NCI-H1048 (cell line): ENCODE data around the gene DNAJB2.
A peak's percentile ranks its signal among the peaks of the same experiment; 100 is the strongest.
"Not testable (repeated sequence)": the region's sequence is repeated elsewhere in the genome, so short reads cannot be mapped to it uniquely, and the experiment has no call there.

ENCODE experiments used
- DNase-seq: peaks from one replicate; lab custom pipeline; 2025; lab: John Stamatoyannopoulos, UW

Gene DNAJB2

DNA sequence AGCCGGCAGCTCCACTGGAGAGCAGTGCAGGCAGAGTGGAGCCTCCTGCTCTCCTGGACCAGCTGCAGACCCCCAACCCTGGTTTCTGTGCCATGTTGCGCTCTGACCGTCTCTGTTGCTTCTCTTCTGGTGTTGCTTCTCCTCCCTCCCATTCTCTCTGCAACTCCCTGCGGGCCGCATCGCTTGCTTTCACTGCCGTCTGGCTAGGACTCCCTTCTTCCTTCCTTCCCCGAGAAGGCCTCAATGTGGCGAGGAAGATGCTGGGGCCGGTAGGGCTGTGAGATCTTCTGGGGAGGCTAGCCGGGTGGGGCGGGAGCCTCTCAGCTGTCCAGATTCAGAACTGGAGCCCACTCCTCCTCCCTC lies 6.2 kb downstream of the DNAJB2 start:
- DNase-seq, result no peak

- no peak for DNase-seq
Measured at GRCh38 chr2:219285894-219286425, 6.8 kb downstream of the DNAJB2 start.

- no peak for DNase-seq
Measured at GRCh38 chr2:219286436-219287115, 7.4 kb downstream of the DNAJB2 start.

- DNase-seq, result not testable (repeated sequence)
Measured at GRCh38 chr2:219287116-219287440, 7.9 kb downstream of the DNAJB2 start.

GRCh38 chr2:219287580-219288265 lies 8.6 kb downstream of the DNAJB2 start:
- no peak for DNase-seq

DNA sequence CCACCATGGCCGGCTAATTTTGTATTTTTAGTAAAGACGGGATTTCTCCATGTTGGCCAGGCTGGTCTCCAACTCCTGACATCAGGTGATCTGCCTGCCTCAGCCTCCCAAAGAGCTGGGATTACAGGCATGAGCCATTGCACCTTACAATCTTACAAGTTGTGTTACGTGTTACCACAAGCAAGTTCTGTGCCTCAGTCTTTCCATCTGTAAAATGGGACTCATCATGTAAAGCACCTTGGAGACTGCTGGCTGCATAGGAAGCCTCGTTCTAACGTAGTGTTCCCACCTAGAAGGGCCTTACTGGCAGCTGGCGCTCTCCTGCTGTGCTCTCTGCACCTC lies 10.0 kb downstream of the DNAJB2 start:
- DNase-seq, result no peak

- no peak for DNase-seq
Measured at GRCh38 chr2:219289537-219290361, 10.6 kb downstream of the DNAJB2 start.

DNA sequence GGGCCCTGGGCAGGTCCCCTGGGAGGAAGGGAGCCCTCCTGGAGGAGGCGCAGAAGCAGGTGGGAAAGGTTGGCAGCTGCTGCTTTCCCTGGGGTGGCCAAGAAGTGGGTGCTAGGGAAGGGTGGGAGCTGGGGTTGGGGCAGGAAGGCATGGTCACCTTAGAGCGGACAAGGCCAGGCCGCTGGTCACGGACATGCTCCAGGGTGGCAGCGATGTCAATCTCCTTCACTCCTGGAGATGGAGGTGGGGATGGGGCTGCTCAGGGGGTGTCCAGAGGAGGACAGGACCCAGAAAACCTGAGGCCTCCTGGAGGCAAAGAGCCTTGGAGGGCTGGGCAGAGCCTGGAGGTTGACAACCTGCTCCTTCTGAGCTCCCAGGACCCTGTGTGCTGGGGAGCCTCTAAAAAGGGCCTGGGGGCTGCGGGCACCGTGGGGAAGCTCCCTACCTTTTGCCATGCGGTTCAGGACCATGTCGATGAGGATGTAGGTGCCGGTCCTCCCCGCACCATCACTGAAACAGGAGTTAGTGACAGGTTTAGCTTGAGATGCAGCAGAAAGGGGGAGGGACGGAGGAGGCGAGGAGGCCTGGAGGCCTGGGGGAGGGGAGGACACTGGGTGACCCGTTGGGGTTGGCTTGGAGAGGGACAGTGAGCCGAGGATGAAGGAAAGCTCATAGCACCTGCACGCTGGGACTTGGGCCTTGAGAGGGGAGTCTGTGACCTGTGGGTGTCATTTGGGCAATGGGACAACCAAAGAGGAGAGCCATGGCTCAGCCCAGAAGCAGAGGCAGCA lies 11.4 kb downstream of the DNAJB2 start:
- no peak for DNase-seq

DNA sequence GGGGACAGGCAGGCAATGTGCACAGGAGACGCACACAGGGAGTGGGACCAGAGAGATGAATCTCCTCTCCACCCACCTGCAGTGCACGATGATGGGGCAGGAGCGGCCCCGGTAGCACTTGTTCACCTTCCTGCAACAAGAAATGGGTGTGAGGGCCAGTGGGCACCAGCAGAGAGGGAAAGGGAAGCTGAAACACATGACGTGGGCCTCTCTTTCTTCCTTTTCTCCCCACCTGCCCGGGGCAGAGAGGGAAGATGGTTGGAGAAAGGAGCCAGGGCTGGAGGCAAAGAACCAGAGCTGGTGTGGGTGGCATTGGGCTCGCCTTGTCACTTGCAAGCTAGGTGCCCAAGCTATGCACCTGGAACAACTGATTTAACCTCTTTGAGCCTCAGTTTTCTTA lies 12.2 kb downstream of the DNAJB2 start:
- no peak for DNase-seq

DNA sequence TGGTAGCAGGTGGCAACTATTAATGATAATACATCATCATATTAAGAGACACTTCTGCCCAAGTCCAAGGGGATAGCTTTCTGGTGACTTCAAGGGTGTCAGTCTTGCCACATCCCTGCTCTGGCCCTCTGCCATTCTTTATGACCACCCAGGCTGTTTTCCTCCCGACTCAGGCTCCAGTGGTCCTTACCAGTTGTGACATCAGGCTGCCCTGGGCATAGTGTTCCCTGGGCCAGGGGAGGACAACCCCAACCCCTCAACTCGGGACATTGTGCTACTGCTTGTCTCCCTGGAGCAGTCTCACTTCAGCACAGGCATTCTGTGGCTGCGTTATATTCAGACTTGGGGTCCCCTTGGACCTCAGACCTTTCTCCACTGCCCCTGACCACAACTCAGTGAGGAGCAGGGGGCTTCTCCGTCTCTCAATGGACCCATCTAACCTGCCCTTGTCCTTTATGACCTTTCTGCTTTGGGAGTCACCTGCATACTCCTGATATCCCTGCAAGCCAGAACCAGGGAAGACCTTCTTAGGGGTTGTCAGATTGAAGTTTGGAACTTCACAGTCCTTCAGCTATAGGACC lies 12.8 kb downstream of the DNAJB2 start:
- no peak for DNase-seq

DNA sequence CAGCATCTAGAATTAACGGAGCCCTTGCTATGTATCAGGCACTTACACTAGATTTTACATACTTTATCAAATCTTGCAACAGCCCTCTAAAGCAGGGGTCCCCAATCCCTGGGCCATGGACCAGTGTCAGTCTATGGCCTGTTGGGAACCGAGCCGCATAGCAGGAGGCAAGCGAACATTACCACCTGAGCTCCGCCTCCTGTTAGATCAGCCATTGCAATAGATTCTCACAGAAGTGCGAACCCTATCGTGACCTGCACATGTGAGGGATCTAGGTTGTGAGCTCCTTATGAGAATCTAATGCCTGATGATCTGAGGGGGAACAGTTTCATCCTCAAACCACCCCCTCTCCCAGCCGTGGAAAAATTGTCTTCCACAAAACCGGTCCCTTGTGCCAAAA lies 13.4 kb downstream of the DNAJB2 start:
- DNase-seq, result no peak

GRCh38 chr2:219293736-219294231 lies 14.6 kb downstream of the DNAJB2 start:
- no peak for DNase-seq

DNA sequence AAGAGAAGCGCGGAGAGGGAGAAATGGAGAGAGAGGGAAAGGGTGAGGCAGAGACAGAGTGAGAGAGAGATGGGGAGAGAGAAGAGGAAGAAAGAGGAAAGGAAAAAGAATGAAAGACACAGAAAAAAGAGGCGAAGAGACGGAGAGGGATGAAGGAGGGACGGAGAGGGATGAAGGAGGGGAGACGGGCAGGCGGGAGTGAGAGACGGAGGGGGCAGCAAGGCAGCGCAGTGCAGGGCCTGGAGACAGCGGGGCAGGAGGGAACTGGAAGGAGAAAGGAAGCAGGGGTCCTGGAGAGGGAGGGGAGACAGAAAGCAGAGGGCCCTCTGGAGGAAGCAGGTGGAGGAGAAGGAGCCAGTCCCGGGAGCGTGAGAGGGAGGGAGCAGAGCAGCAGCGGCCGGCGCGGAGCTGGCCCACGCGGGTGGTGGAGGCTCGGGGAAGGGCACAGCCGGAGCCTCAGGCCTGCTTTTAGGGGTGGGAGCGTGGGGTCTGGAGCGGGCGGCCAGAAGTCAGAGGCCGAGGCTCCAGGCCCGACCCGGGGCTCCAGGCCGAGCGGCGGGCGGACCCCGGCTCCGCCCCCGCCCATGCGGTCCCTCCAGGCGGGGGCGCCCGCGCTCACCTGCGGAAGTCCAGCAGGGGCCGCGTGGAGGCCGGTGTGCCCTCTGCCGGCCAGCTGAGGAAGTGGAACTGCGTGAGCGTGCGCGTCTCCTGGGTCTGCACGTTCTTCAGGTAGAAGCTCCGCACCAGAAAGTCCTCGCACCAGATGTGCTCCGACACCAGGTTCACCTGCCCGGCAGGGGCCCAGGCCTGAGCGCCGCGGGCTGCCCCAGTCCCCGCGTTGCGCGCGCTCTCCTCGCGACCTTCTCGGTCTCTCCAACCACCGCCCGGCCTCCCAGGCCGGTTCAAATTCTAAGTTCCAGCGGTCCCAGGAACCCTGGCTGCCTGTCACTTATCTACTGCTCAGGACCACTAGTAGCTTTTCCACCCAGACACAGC lies 15.5 kb downstream of the DNAJB2 start:
- DNase-seq, result peak; percentile 56

DNA sequence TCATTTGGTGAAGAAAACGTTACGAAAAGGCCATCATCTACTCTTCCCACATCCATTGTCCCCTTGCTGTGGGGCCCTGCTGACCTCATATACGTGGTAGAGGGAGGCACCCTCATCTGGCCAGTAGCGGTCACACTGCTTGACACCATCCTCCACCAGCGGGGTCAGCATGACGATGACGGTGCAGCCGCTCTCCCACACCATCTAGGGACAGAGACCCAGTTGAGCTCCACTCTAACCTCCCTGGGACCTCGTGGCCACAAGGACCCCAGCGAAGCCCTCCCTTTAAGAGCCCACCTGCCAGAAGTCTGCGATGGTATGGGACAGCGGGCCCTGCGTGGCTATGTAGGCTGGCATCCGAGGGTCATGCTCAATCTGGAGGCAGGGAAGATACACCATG lies 17.0 kb downstream of the DNAJB2 start:
- no peak for DNase-seq

DNA sequence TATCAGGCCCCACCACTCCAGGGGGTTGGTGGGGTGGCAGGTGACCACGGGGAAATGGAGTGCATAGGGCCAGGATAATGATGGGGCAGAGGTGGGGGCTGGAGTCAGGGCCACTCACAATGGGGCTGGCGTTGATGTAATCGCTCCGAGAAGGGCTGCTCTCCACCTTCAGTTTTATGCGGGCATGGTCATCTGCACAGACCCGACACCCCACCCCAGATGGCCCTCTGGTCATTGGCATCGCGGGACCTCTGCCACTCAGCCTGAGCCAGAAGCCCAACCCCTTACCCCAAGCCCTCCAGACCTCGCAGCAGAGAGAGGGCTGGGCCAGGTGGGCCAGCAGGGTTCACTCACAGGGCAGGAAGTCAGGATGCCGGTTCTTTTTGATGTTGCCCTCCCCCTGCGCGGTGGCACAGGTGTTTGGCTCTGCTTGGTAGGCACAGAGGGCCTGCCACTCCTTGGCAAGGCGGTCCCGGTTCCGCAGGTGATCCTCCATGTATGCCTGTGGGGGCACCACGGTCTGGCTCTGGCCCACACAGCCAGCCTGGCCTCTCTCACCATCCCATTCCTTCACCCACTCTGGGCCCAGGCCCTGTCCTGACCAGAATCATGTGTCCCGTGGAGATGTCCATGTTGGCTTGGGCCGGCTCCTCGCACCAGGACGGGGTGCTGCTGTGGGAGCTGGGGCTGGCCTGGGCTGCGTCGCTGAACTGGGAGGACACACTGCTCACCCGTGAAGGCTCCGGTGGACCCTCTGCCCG lies 17.6 kb downstream of the DNAJB2 start:
- no peak for DNase-seq

- DNase-seq, result no peak
Measured at GRCh38 chr2:219297766-219298456, 18.7 kb downstream of the DNAJB2 start.

GRCh38 chr2:219298759-219299371 lies 19.7 kb downstream of the DNAJB2 start:
- DNase-seq, result no peak

- no peak for DNase-seq
Measured at GRCh38 chr2:219299372-219299760, 20.2 kb downstream of the DNAJB2 start.

- DNase-seq, result no peak
Measured at GRCh38 chr2:219300022-219300421, 20.9 kb downstream of the DNAJB2 start.
